Natural killer cell treated with Interleukin-12 subunit alpha and Interleukin-12 subunit beta and Interleukin-15 and Interleukin-18, amount 100 ng/mL, for 72 hours (primary cell): Measurements from ENCODE around the gene LRMDA. TPM values are rescaled to one million over a fixed set of nuclear protein-coding genes. Genes with fewer than 3 reads are reported as not detected.

Experiments
- ATAC-seq, 2 donors: fragments of 150-1000 bp; cut with Tn5 transposase in 1 of 2; sonication (Bioruptor Pico), chemical (Tn5 transposase) in 1 of 2; 2 replicates each; pipeline ENCODE4 v1.10.0; 2021
- DNase-seq: peaks from one replicate; pipeline ENCODE4 v3.0.0; 2022; ENCODE audit warnings: low spot score
- H3K27ac Mint-ChIP-seq, 2 donors: 1 replicate in 1 of 2; 2 replicates in 1 of 2; pipeline ENCODE4 v1.8.0; 2022; ENCODE audit warnings: mixed read lengths in 2 of 2, mild to moderate bottlenecking in 1 of 2, moderate library complexity in 1 of 2
- H3K27me3 Mint-ChIP-seq, 2 donors: 1 replicate in 1 of 2; 2 replicates in 1 of 2; pipeline ENCODE4 v1.8.0; 2022; ENCODE audit warnings: mixed read lengths in 2 of 2
- H3K36me3 Mint-ChIP-seq: one replicate; pipeline ENCODE4 v1.8.0; 2022; ENCODE audit warnings: mixed read lengths
- H3K4me1 Mint-ChIP-seq, 2 donors: 1 replicate in 1 of 2; 2 replicates in 1 of 2; pipeline ENCODE4 v1.8.0; 2022; ENCODE audit warnings: low read depth in 2 of 2, mixed read lengths in 2 of 2, mild to moderate bottlenecking in 1 of 2
- H3K4me3 Mint-ChIP-seq: one replicate; pipeline ENCODE4 v1.8.0; 2022; ENCODE audit warnings: mixed read lengths
- H3K9me3 Mint-ChIP-seq: 2 replicates; pipeline ENCODE4 v1.8.0; 2022; ENCODE audit warnings: mixed read lengths
- total RNA-seq, 2 donors: library from RNA; stranded (reverse); gene quantifications; one replicate each; pipeline ENCODE4 v1.2.3, GENCODE V29; 2022

Gene LRMDA
- total RNA-seq, 2 donors from 2014 or later = 0.92 to 1.8 TPM

- H3K4me3 Mint-ChIP-seq = no peak overlapping the region
- ATAC-seq (no peak), DNase-seq (no peak)
- no peaks in the 10 kb centered on the region for H3K4me1 Mint-ChIP-seq
- no peaks in the 10 kb centered on the region for H3K36me3 Mint-ChIP-seq
- peaks cover 0 to 2% of the 10 kb centered on the region in 2 donors for H3K27me3 Mint-ChIP-seq
- H3K9me3 Mint-ChIP-seq = no peaks in the 10 kb centered on the region
- H3K27ac Mint-ChIP-seq = no peak overlapping the region
Observed at GRCh38 chr10:75999001-75999400, 567.6 kb downstream of the LRMDA start.

GRCh38 chr10:75999515-76000209 is 568.2 kb downstream of the LRMDA start:
- Mint-ChIP-seq H3K27ac (no peak overlapping the region), H3K4me3 (no peak overlapping the region), H3K4me1 (no peaks in the 10 kb centered on the region), H3K27me3 (peaks cover 0 to 2% of the 10 kb centered on the region in 2 donors), H3K9me3 (no peaks in the 10 kb centered on the region), H3K36me3 (no peaks in the 10 kb centered on the region)
- DNase-seq = no peak
- no peak for ATAC-seq

GRCh38 chr10:76000550-76000949 is 569.1 kb downstream of the LRMDA start:
- ATAC-seq (peak in 1 of 2 donors; percentile 12), DNase-seq (no peak)
- no peak overlapping the region for H3K27ac Mint-ChIP-seq
- no peaks in the 10 kb centered on the region for H3K36me3 Mint-ChIP-seq
- no peaks in the 10 kb centered on the region for H3K9me3 Mint-ChIP-seq
- no peak overlapping the region for H3K4me3 Mint-ChIP-seq
- H3K27me3 Mint-ChIP-seq = peaks cover 0 to 2% of the 10 kb centered on the region in 2 donors
- no peaks in the 10 kb centered on the region for H3K4me1 Mint-ChIP-seq

GRCh38 chr10:76001019-76001418 is 569.6 kb downstream of the LRMDA start:
- H3K4me3 Mint-ChIP-seq = no peak overlapping the region
- DNase-seq (no peak), ATAC-seq (no peak)
- no peaks in the 10 kb centered on the region for H3K36me3 Mint-ChIP-seq
- H3K9me3 Mint-ChIP-seq = no peaks in the 10 kb centered on the region
- H3K4me1 Mint-ChIP-seq = no peaks in the 10 kb centered on the region
- peaks cover 0 to 2% of the 10 kb centered on the region in 2 donors for H3K27me3 Mint-ChIP-seq
- H3K27ac Mint-ChIP-seq = no peak overlapping the region

- DNase-seq = no peak
- no peaks in the 10 kb centered on the region for H3K36me3 Mint-ChIP-seq
- no peak for ATAC-seq
Observed at GRCh38 chr10:76001461-76001860, 570.0 kb downstream of the LRMDA start.

GRCh38 chr10:76002262-76002854 is 570.9 kb downstream of the LRMDA start:
- Mint-ChIP-seq H3K27me3 (peaks cover 0 to 2% of the 10 kb centered on the region in 2 donors), H3K36me3 (no peaks in the 10 kb centered on the region), H3K4me1 (no peaks in the 10 kb centered on the region), H3K9me3 (no peaks in the 10 kb centered on the region), H3K4me3 (no peak overlapping the region), H3K27ac (no peak overlapping the region)
- no peak for DNase-seq
- ATAC-seq = no peak

More at GRCh38 chr10:76001461-76001860, 570.0 kb downstream of the LRMDA start:
- H3K27me3 Mint-ChIP-seq = peaks cover 0 to 2% of the 10 kb centered on the region in 2 donors
- H3K9me3 Mint-ChIP-seq = no peaks in the 10 kb centered on the region
- no peak overlapping the region for H3K27ac Mint-ChIP-seq
- H3K4me3 Mint-ChIP-seq = no peak overlapping the region
- no peaks in the 10 kb centered on the region for H3K4me1 Mint-ChIP-seq

GRCh38 chr10:76007667-76008181 is 576.3 kb downstream of the LRMDA start:
- Mint-ChIP-seq H3K36me3 (no peaks in the 10 kb centered on the region), H3K4me3 (no peak overlapping the region), H3K27ac (no peak overlapping the region), H3K27me3 (peaks cover 0 to 3% of the 10 kb centered on the region in 2 donors), H3K9me3 (no peaks in the 10 kb centered on the region), H3K4me1 (no peaks in the 10 kb centered on the region)
- no peak for DNase-seq
- ATAC-seq = no peak

GRCh38 chr10:76009531-76009930 is 578.1 kb downstream of the LRMDA start:
- ATAC-seq = no peak
- no peaks in the 10 kb centered on the region for H3K4me1 Mint-ChIP-seq
- no peak for DNase-seq

GRCh38 chr10:76010703-76011102 is 579.3 kb downstream of the LRMDA start:
- H3K36me3 Mint-ChIP-seq = no peaks in the 10 kb centered on the region
- ATAC-seq = no peak
- DNase-seq = no peak
- H3K4me3 Mint-ChIP-seq = no peak overlapping the region
- peaks cover 0 to 3% of the 10 kb centered on the region in 2 donors for H3K27me3 Mint-ChIP-seq
- H3K4me1 Mint-ChIP-seq = no peaks in the 10 kb centered on the region
- H3K27ac Mint-ChIP-seq = no peak overlapping the region
- H3K9me3 Mint-ChIP-seq = no peaks in the 10 kb centered on the region

More at GRCh38 chr10:76009531-76009930, 578.1 kb downstream of the LRMDA start:
- Mint-ChIP-seq H3K27ac (no peak overlapping the region), H3K9me3 (no peaks in the 10 kb centered on the region), H3K27me3 (peaks cover 0 to 3% of the 10 kb centered on the region in 2 donors), H3K36me3 (no peaks in the 10 kb centered on the region), H3K4me3 (no peak overlapping the region)

GRCh38 chr10:76012716-76013327 is 581.4 kb downstream of the LRMDA start:
- DNase-seq (no peak), ATAC-seq (no peak)
- Mint-ChIP-seq H3K4me1 (no peaks in the 10 kb centered on the region), H3K9me3 (no peaks in the 10 kb centered on the region), H3K4me3 (no peak overlapping the region), H3K27me3 (peaks cover 0 to 3% of the 10 kb centered on the region in 2 donors), H3K27ac (no peak overlapping the region), H3K36me3 (no peaks in the 10 kb centered on the region)

GRCh38 chr10:76015245-76015644 is 583.8 kb downstream of the LRMDA start:
- ATAC-seq (no peak), DNase-seq (no peak)
- Mint-ChIP-seq H3K27ac (no peak overlapping the region), H3K9me3 (no peaks in the 10 kb centered on the region), H3K4me1 (no peaks in the 10 kb centered on the region), H3K27me3 (peaks cover 0 to 3% of the 10 kb centered on the region in 2 donors), H3K4me3 (no peak overlapping the region), H3K36me3 (no peaks in the 10 kb centered on the region)

GRCh38 chr10:76017026-76017732 is 585.8 kb downstream of the LRMDA start:
- Mint-ChIP-seq H3K27me3 (no peaks in the 10 kb centered on the region), H3K27ac (no peak overlapping the region), H3K4me1 (no peaks in the 10 kb centered on the region), H3K4me3 (no peak overlapping the region), H3K36me3 (no peaks in the 10 kb centered on the region), H3K9me3 (no peaks in the 10 kb centered on the region)
- peak in 1 of 2 donors; percentile 28 for ATAC-seq
- no peak for DNase-seq

- Mint-ChIP-seq H3K27ac (no peak overlapping the region), H3K9me3 (no peaks in the 10 kb centered on the region)
Observed at GRCh38 chr10:76017733-76018433, 586.5 kb downstream of the LRMDA start.

More at GRCh38 chr10:76017733-76018433, 586.5 kb downstream of the LRMDA start:
- ATAC-seq (no peak), DNase-seq (no peak)
- no peaks in the 10 kb centered on the region for H3K4me1 Mint-ChIP-seq
- no peaks in the 10 kb centered on the region for H3K36me3 Mint-ChIP-seq
- no peaks in the 10 kb centered on the region for H3K27me3 Mint-ChIP-seq
- no peak overlapping the region for H3K4me3 Mint-ChIP-seq
